HTR-8/SVneo (cell line): ENCODE measurements around the gene SMS.

ENCODE experiments used
- DNase-seq: peaks from one replicate; pipeline ENCODE4 v3.0.0; 2011; ENCODE audit warnings: low spot score, mixed read lengths; ENCODE audit not compliant: insufficient read length
- FAIRE-seq: peaks from 2 replicates; lab custom pipeline; 2011; peaks lifted over from hg19 to GRCh38; lab: Jason Lieb, UNC

SMS gene

GRCh38 chrX:22026731-22027130 lies 86.2 kb downstream of the SMS start:
- FAIRE-seq (no peak), DNase-seq (no peak)

GRCh38 chrX:22032084-22032483 lies 91.6 kb downstream of the SMS start, which contains the start of gene PHEX:
PHEX (plus strand) TSS chrX:22032325; CDS start chrX:22033006, 681 bp downstream.
- FAIRE-seq = no peak

GRCh38 chrX:22032506-22032905 lies 92.0 kb downstream of the SMS start:
- no peak for FAIRE-seq
- DNase-seq = no peak

More at GRCh38 chrX:22032084-22032483, 91.6 kb downstream of the SMS start, which contains the start of gene PHEX:
- no peak for DNase-seq

GRCh38 chrX:22033818-22034217 lies 93.3 kb downstream of the SMS start:
- FAIRE-seq (no peak), DNase-seq (no peak)

GRCh38 chrX:22035236-22035635 lies 94.7 kb downstream of the SMS start:
- no peak for FAIRE-seq
- DNase-seq = no peak

DNA sequence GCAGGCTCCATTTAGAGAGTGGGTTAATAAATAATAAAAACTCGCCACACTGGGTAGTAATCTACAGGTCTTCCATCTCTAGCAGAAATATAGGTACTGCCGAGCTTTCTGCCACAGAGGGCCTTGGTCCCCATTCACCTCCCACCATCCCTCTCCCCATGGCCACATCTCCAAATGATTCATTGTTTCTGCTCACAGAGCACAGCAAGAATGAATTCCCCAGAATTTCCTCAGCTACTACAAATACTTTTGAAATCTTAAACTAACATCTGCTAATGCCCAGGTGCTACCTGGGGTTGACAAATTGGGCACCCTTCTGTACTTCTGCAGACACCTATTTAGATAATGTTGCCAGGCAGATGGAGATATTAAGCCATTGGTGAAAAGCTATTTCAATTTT lies 96.7 kb downstream of the SMS start:
- FAIRE-seq = no peak
- no peak for DNase-seq

- DNase-seq = no peak
- FAIRE-seq = peak; percentile 60
These were observed 97.5 kb downstream of the SMS start for GRCh38 chrX:22037911-22038537.

DNA sequence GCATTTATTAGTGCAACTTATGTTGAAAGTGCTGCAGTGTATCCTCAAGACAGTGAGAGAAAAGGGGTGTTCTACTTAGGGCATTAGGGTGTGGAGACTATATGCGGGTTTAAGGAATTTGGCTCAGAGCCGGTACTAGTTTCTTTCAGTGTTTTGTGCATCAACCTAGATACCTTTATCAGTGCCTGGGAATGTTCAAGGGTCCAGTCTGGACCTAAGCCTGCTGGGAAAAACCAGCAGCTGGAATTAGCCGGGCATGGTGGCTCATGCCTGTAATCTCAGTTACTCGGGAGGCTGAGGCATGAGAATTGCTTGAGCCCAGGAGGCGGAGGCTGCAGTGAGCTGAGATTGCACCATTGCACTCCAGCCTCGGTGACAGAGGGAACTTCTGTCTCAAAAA lies 99.0 kb downstream of the SMS start:
- no peak for FAIRE-seq
- no peak for DNase-seq

- DNase-seq (no peak), FAIRE-seq (no peak)
These were observed 99.7 kb downstream of the SMS start for GRCh38 chrX:22040184-22040583.

- DNase-seq (no peak), FAIRE-seq (no peak)
These were observed 101.5 kb downstream of the SMS start for GRCh38 chrX:22041907-22042530.

- FAIRE-seq (no peak), DNase-seq (no peak)
These were observed 103.4 kb downstream of the SMS start for GRCh38 chrX:22043872-22044271.
